SK-N-SH treated with all-trans-retinoic acid at 6 μM for 48 hours (cell line): Measurements from ENCODE around the gene TNIK.

Experiments
- ARNTL ChIP-seq: fragments of 450-650 bp; formaldehyde crosslinking; IDR thresholded peaks from 2 replicates; pipeline ENCODE4 v1.5.0; 2020; ENCODE audit warnings: low read depth, mild to moderate bottlenecking, moderate library complexity, borderline replicate concordance
- GLIS3 ChIP-seq: fragments of 250-450 bp; sonication (Bioruptor Pico); IDR thresholded peaks from 2 replicates; pipeline ENCODE4 v1.5.0; 2020; ENCODE audit warnings: mild to moderate bottlenecking, moderate library complexity
- ISL1 ChIP-seq: fragments of 250-450 bp; sonication (Bioruptor Pico); IDR thresholded peaks from 2 replicates; pipeline ENCODE4 v2.1.2; 2022; ENCODE audit warnings: mild to moderate bottlenecking, moderate library complexity
- OSR1 ChIP-seq: fragments of 250-450 bp; sonication (Bioruptor Pico); IDR thresholded peaks from 2 replicates; pipeline ENCODE4 v1.8.0; 2022; ENCODE audit warnings: moderate library complexity, mild to moderate bottlenecking, inconsistent platforms
- TOX ChIP-seq: fragments of 250-450 bp; sonication (Bioruptor Pico); IDR thresholded peaks from 2 replicates; pipeline ENCODE4 v1.8.0; 2021; ENCODE audit warnings: mild to moderate bottlenecking, moderate library complexity, borderline replicate concordance
- TF ChIP-seq, protein P1 (sequence below): fragments of 250-450 bp; sonication (Bioruptor Pico); IDR thresholded peaks from 2 replicates; pipeline ENCODE4 v1.8.0; 2020; ENCODE audit warnings: mild to moderate bottlenecking, moderate library complexity, borderline replicate concordance
- TF ChIP-seq, protein P2 (sequence below): fragments of 250-450 bp; sonication (Bioruptor Pico); IDR thresholded peaks from 2 replicates; pipeline ENCODE4 v1.5.1; 2020; ENCODE audit warnings: low read depth, mild to moderate bottlenecking, moderate library complexity
- TF ChIP-seq, protein P3 (sequence below): fragments of 250-450 bp; sonication (Bioruptor Pico); IDR thresholded peaks from 2 replicates; pipeline ENCODE4 v1.5.1; 2021; ENCODE audit warnings: mild to moderate bottlenecking, moderate library complexity

GRCh38 chr3:171270541-171270940 lies 189.7 kb downstream of the TNIK start:
- no peak for TF ChIP-seq ARNTL (CRISPR knock-in tag)
- no peak for TF ChIP-seq GLIS3 (CRISPR knock-in tag)
- TF ChIP-seq OSR1: no peak
- TF ChIP-seq, protein P1, sequence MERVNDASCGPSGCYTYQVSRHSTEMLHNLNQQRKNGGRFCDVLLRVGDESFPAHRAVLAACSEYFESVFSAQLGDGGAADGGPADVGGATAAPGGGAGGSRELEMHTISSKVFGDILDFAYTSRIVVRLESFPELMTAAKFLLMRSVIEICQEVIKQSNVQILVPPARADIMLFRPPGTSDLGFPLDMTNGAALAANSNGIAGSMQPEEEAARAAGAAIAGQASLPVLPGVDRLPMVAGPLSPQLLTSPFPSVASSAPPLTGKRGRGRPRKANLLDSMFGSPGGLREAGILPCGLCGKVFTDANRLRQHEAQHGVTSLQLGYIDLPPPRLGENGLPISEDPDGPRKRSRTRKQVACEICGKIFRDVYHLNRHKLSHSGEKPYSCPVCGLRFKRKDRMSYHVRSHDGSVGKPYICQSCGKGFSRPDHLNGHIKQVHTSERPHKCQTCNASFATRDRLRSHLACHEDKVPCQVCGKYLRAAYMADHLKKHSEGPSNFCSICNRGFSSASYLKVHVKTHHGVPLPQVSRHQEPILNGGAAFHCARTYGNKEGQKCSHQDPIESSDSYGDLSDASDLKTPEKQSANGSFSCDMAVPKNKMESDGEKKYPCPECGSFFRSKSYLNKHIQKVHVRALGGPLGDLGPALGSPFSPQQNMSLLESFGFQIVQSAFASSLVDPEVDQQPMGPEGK (CRISPR knock-in tag): no peak
- no peak for TF ChIP-seq TOX (CRISPR knock-in tag)
- TF ChIP-seq ISL1 (CRISPR knock-in tag): no peak
- TF ChIP-seq, protein P2, sequence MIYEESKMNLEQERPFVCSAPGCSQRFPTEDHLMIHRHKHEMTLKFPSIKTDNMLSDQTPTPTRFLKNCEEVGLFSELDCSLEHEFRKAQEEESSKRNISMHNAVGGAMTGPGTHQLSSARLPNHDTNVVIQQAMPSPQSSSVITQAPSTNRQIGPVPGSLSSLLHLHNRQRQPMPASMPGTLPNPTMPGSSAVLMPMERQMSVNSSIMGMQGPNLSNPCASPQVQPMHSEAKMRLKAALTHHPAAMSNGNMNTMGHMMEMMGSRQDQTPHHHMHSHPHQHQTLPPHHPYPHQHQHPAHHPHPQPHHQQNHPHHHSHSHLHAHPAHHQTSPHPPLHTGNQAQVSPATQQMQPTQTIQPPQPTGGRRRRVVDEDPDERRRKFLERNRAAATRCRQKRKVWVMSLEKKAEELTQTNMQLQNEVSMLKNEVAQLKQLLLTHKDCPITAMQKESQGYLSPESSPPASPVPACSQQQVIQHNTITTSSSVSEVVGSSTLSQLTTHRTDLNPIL: no peak
- TF ChIP-seq, protein P3, sequence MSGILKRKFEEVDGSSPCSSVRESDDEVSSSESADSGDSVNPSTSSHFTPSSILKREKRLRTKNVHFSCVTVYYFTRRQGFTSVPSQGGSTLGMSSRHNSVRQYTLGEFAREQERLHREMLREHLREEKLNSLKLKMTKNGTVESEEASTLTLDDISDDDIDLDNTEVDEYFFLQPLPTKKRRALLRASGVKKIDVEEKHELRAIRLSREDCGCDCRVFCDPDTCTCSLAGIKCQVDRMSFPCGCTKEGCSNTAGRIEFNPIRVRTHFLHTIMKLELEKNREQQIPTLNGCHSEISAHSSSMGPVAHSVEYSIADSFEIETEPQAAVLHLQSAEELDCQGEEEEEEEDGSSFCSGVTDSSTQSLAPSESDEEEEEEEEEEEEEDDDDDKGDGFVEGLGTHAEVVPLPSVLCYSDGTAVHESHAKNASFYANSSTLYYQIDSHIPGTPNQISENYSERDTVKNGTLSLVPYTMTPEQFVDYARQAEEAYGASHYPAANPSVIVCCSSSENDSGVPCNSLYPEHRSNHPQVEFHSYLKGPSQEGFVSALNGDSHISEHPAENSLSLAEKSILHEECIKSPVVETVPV (CRISPR knock-in tag): no peak
